HFFc6 (cell line): ENCODE data around the gene GDF15. TPM values are rescaled to one million over a fixed set of nuclear protein-coding genes. Genes with fewer than 3 reads are reported as not detected.

Experiments
- DNase-seq: peaks from one replicate; pipeline ENCODE4 v3.0.0-alpha.2; 2018
- H3K27ac Mint-ChIP-seq: 2 replicates; pipeline ENCODE4 v1.8.0; 2020; ENCODE audit warnings: mild to moderate bottlenecking, mixed read lengths
- H3K27me3 Mint-ChIP-seq: 2 replicates; pipeline ENCODE4 v1.8.0; 2021; ENCODE audit warnings: mild to moderate bottlenecking, moderate library complexity, mixed read lengths; ENCODE audit not compliant: insufficient read depth
- H3K36me3 Mint-ChIP-seq: 2 replicates; pipeline ENCODE4 v1.8.0; 2021; ENCODE audit warnings: low read depth, mixed read lengths
- H3K4me1 Mint-ChIP-seq: 2 replicates; pipeline ENCODE4 v1.8.0; 2020; ENCODE audit warnings: low read depth, mixed read lengths
- H3K4me3 Mint-ChIP-seq: 2 replicates; pipeline ENCODE4 v1.8.0; 2020; ENCODE audit warnings: mild to moderate bottlenecking, moderate library complexity, mixed read lengths
- H3K9me3 Mint-ChIP-seq: 2 replicates; pipeline ENCODE4 v1.8.0; 2020; ENCODE audit warnings: mild to moderate bottlenecking, mixed read lengths
- CTCF ChIP-seq: fragments of 200-600 bp; sonication (generic); IDR thresholded peaks from 2 replicates; pipeline ENCODE4 v1.5.0; 2021; ENCODE audit warnings: antibody characterized with exemption, mild to moderate bottlenecking
- total RNA-seq, 6 experiments: library from RNA; stranded (reverse); fragmentation: NEBNext Ultra II Directional; extraction: Animal tissue kit (Norgen Biotek cat#: 25700); gene quantifications; 2 replicates in 1 of 6; 3 replicates in 5 of 6; pipeline ENCODE4 v1.2.3, GENCODE V29; 2021

The GDF15 gene
- total RNA-seq, 6 experiments from 2014 or later: 21.3 to 36.9 (median 24.9) TPM

GRCh38 chr19:18406749-18407148 lies 20.8 kb downstream of the GDF15 start:
- no peaks in the 10 kb centered on the region for H3K36me3 Mint-ChIP-seq
- H3K9me3 Mint-ChIP-seq: no peaks in the 10 kb centered on the region
- H3K4me3 Mint-ChIP-seq: no peak overlapping the region
- no peak for DNase-seq
- no peak overlapping the region for H3K27ac Mint-ChIP-seq
- no peak for TF ChIP-seq CTCF
- peaks cover 15% of the 10 kb centered on the region for H3K4me1 Mint-ChIP-seq
- no peaks in the 10 kb centered on the region; the same call in 1 of the 2 replicates for H3K27me3 Mint-ChIP-seq

GRCh38 chr19:18408053-18408476 lies 22.1 kb downstream of the GDF15 start:
- H3K36me3 Mint-ChIP-seq: no peaks in the 10 kb centered on the region
- H3K9me3 Mint-ChIP-seq: no peaks in the 10 kb centered on the region
- DNase-seq: no peak
- H3K4me1 Mint-ChIP-seq: peaks cover 9% of the 10 kb centered on the region
- no peak overlapping the region for H3K4me3 Mint-ChIP-seq
- no peak overlapping the region for H3K27ac Mint-ChIP-seq
- TF ChIP-seq CTCF: peak; percentile 72
- H3K27me3 Mint-ChIP-seq: peaks cover 1% of the 10 kb centered on the region

GRCh38 chr19:18412610-18413239 lies 26.8 kb downstream of the GDF15 start:
- H3K27ac Mint-ChIP-seq: no peak overlapping the region
- H3K9me3 Mint-ChIP-seq: no peaks in the 10 kb centered on the region
- H3K4me1 Mint-ChIP-seq: peaks cover 44% of the 10 kb centered on the region
- peaks cover 6% of the 10 kb centered on the region for H3K27me3 Mint-ChIP-seq
- DNase-seq: no peak
- peak; percentile 24; the same call in 1 of the 2 replicates for TF ChIP-seq CTCF
- H3K36me3 Mint-ChIP-seq: no peaks in the 10 kb centered on the region
- H3K4me3 Mint-ChIP-seq: no peak overlapping the region

GRCh38 chr19:18414504-18415177 lies 28.7 kb downstream of the GDF15 start:
- Mint-ChIP-seq H3K9me3 (no peaks in the 10 kb centered on the region), H3K4me3 (peak overlapping the region; percentile 92), H3K27me3 (peaks cover 10% of the 10 kb centered on the region), H3K4me1 (peaks cover 58% of the 10 kb centered on the region), H3K27ac (peak overlapping the region; percentile 100), H3K36me3 (no peaks in the 10 kb centered on the region)
- no peak for DNase-seq
- no peak for TF ChIP-seq CTCF

GRCh38 chr19:18415178-18415867 lies 29.4 kb downstream of the GDF15 start:
- peaks cover 10% of the 10 kb centered on the region for H3K27me3 Mint-ChIP-seq
- peak overlapping the region; percentile 92 for H3K4me3 Mint-ChIP-seq
- peaks cover 57% of the 10 kb centered on the region for H3K4me1 Mint-ChIP-seq
- TF ChIP-seq CTCF: no peak
- no peaks in the 10 kb centered on the region for H3K36me3 Mint-ChIP-seq
- DNase-seq: peak; percentile 63
- no peaks in the 10 kb centered on the region for H3K9me3 Mint-ChIP-seq
- peak overlapping the region; percentile 100 for H3K27ac Mint-ChIP-seq
